Activated naive CD8-positive, alpha-beta T cell treated with anti-CD3 and anti-CD28 coated beads, Interleukin-2, amount 50 U/mL, for 24 hours (primary cell): ENCODE results near the gene CPTP.
A peak's percentile ranks its signal among the peaks of the same experiment; 100 is the strongest.

Experiments
- ATAC-seq: fragments of 150-1000 bp; cut with Tn5 transposase; one replicate; pipeline ENCODE4 v1.10.0; 2021
- DNase-seq: peaks from one replicate; pipeline ENCODE4 v3.0.0; 2021
- H3K27ac Mint-ChIP-seq: one replicate; pipeline ENCODE4 v1.8.0; 2021; ENCODE audit warnings: mild to moderate bottlenecking, mixed read lengths
- H3K27me3 Mint-ChIP-seq: one replicate; pipeline ENCODE4 v1.8.0; 2021; ENCODE audit warnings: mixed read lengths
- H3K36me3 Mint-ChIP-seq: one replicate; pipeline ENCODE4 v1.8.0; 2021; ENCODE audit warnings: low read depth, mixed read lengths
- H3K4me1 Mint-ChIP-seq: one replicate; pipeline ENCODE4 v1.8.0; 2021; ENCODE audit warnings: mixed read lengths
- H3K4me3 Mint-ChIP-seq: one replicate; pipeline ENCODE4 v1.8.0; 2021; ENCODE audit warnings: mild to moderate bottlenecking, moderate library complexity, mixed read lengths
- H3K9me3 Mint-ChIP-seq: one replicate; pipeline ENCODE4 v1.8.0; 2021; ENCODE audit warnings: mixed read lengths

The CPTP gene

GRCh38 chr1:1317420-1317819 lies 7.2 kb upstream of the CPTP start:
- ATAC-seq (no peak), DNase-seq (no peak)
- H3K9me3 Mint-ChIP-seq = no peaks in the 10 kb centered on the region
- no peaks in the 10 kb centered on the region for H3K27me3 Mint-ChIP-seq
- H3K4me1 Mint-ChIP-seq = peaks cover 5% of the 10 kb centered on the region
- H3K4me3 Mint-ChIP-seq = no peak overlapping the region
- H3K27ac Mint-ChIP-seq = peak overlapping the region; percentile 5
- H3K36me3 Mint-ChIP-seq = peaks cover 20% of the 10 kb centered on the region

GRCh38 chr1:1318131-1318652 lies 6.4 kb upstream of the CPTP start:
- Mint-ChIP-seq H3K4me1 (peaks cover 10% of the 10 kb centered on the region), H3K9me3 (no peaks in the 10 kb centered on the region), H3K27ac (no peak overlapping the region), H3K27me3 (no peaks in the 10 kb centered on the region), H3K36me3 (peaks cover 20% of the 10 kb centered on the region), H3K4me3 (no peak overlapping the region)
- DNase-seq (no peak), ATAC-seq (no peak)

GRCh38 chr1:1318777-1319645 lies 5.6 kb upstream of the CPTP start:
- peaks cover 20% of the 10 kb centered on the region for H3K36me3 Mint-ChIP-seq
- no peak for ATAC-seq
- no peak overlapping the region for H3K4me3 Mint-ChIP-seq
- H3K27ac Mint-ChIP-seq = no peak overlapping the region
- peaks cover 14% of the 10 kb centered on the region for H3K4me1 Mint-ChIP-seq
- no peaks in the 10 kb centered on the region for H3K27me3 Mint-ChIP-seq
- no peak for DNase-seq
- no peaks in the 10 kb centered on the region for H3K9me3 Mint-ChIP-seq

GRCh38 chr1:1319646-1319941 lies 5.0 kb upstream of the CPTP start:
- Mint-ChIP-seq H3K27ac (no peak overlapping the region), H3K27me3 (no peaks in the 10 kb centered on the region), H3K36me3 (peaks cover 20% of the 10 kb centered on the region), H3K4me3 (no peak overlapping the region), H3K9me3 (no peaks in the 10 kb centered on the region), H3K4me1 (peaks cover 16% of the 10 kb centered on the region)
- no peak for ATAC-seq
- no peak for DNase-seq

- no peaks in the 10 kb centered on the region for H3K9me3 Mint-ChIP-seq
- H3K27ac Mint-ChIP-seq = no peak overlapping the region
- no peak for DNase-seq
- peaks cover 20% of the 10 kb centered on the region for H3K4me1 Mint-ChIP-seq
- H3K27me3 Mint-ChIP-seq = no peaks in the 10 kb centered on the region
- H3K4me3 Mint-ChIP-seq = no peak overlapping the region
- no peak for ATAC-seq
- peaks cover 17% of the 10 kb centered on the region for H3K36me3 Mint-ChIP-seq
Measured at GRCh38 chr1:1320666-1321448, 3.7 kb upstream of the CPTP start.

GRCh38 chr1:1321477-1321876 lies 3.1 kb upstream of the CPTP start:
- H3K9me3 Mint-ChIP-seq = no peaks in the 10 kb centered on the region
- H3K27ac Mint-ChIP-seq = no peak overlapping the region
- H3K27me3 Mint-ChIP-seq = no peaks in the 10 kb centered on the region
- no peak for DNase-seq
- peaks cover 24% of the 10 kb centered on the region for H3K4me1 Mint-ChIP-seq
- ATAC-seq = no peak
- H3K4me3 Mint-ChIP-seq = no peak overlapping the region
- H3K36me3 Mint-ChIP-seq = peaks cover 12% of the 10 kb centered on the region

- Mint-ChIP-seq H3K4me1 (peaks cover 24% of the 10 kb centered on the region), H3K27me3 (no peaks in the 10 kb centered on the region), H3K36me3 (peaks cover 10% of the 10 kb centered on the region), H3K27ac (peak overlapping the region; percentile 59), H3K4me3 (peak overlapping the region; percentile 69), H3K9me3 (no peaks in the 10 kb centered on the region)
- ATAC-seq (no peak), DNase-seq (no peak)
Measured at GRCh38 chr1:1322418-1322817, 2.2 kb upstream of the CPTP start.

GRCh38 chr1:1322952-1323351 lies 1.6 kb upstream of the CPTP start:
- ATAC-seq = no peak
- H3K27me3 Mint-ChIP-seq = no peaks in the 10 kb centered on the region
- H3K4me1 Mint-ChIP-seq = peaks cover 24% of the 10 kb centered on the region
- H3K27ac Mint-ChIP-seq = peak overlapping the region; percentile 90
- peak overlapping the region; percentile 92 for H3K4me3 Mint-ChIP-seq
- H3K9me3 Mint-ChIP-seq = no peaks in the 10 kb centered on the region
- DNase-seq = no peak
- H3K36me3 Mint-ChIP-seq = peaks cover 8% of the 10 kb centered on the region

GRCh38 chr1:1324084-1324523 lies 498 bp upstream of the CPTP start:
- Mint-ChIP-seq H3K4me1 (peaks cover 24% of the 10 kb centered on the region), H3K27ac (peak overlapping the region; percentile 83)
- ATAC-seq = peak; percentile 7

GRCh38 chr1:1325288-1326074 lies 879 bp downstream of the CPTP start:
- DNase-seq (no peak), ATAC-seq (no peak)

More at GRCh38 chr1:1324084-1324523, 498 bp upstream of the CPTP start:
- H3K4me3 Mint-ChIP-seq = peak overlapping the region; percentile 82
- no peaks in the 10 kb centered on the region for H3K9me3 Mint-ChIP-seq
- no peaks in the 10 kb centered on the region for H3K27me3 Mint-ChIP-seq
- H3K36me3 Mint-ChIP-seq = peaks cover 7% of the 10 kb centered on the region
- no peak for DNase-seq

GRCh38 chr1:1326075-1326605 lies 1.5 kb downstream of the CPTP start:
- Mint-ChIP-seq H3K9me3 (no peaks in the 10 kb centered on the region), H3K4me3 (peak overlapping the region; percentile 43), H3K4me1 (peaks cover 24% of the 10 kb centered on the region), H3K27ac (no peak overlapping the region), H3K36me3 (peaks cover 3% of the 10 kb centered on the region), H3K27me3 (no peaks in the 10 kb centered on the region)
- no peak for DNase-seq
- no peak for ATAC-seq

More at GRCh38 chr1:1325288-1326074, 879 bp downstream of the CPTP start:
- Mint-ChIP-seq H3K36me3 (peaks cover 3% of the 10 kb centered on the region), H3K27me3 (no peaks in the 10 kb centered on the region), H3K9me3 (no peaks in the 10 kb centered on the region), H3K4me3 (peak overlapping the region; percentile 82), H3K4me1 (peaks cover 24% of the 10 kb centered on the region), H3K27ac (peak overlapping the region; percentile 49)

GRCh38 chr1:1327291-1327690 lies 2.7 kb downstream of the CPTP start:
- H3K27me3 Mint-ChIP-seq = no peaks in the 10 kb centered on the region
- no peak overlapping the region for H3K27ac Mint-ChIP-seq
- H3K4me1 Mint-ChIP-seq = peaks cover 20% of the 10 kb centered on the region
- H3K4me3 Mint-ChIP-seq = no peak overlapping the region
- DNase-seq (no peak), ATAC-seq (no peak)
- H3K9me3 Mint-ChIP-seq = no peaks in the 10 kb centered on the region
- H3K36me3 Mint-ChIP-seq = peaks cover 3% of the 10 kb centered on the region

GRCh38 chr1:1328254-1328653 lies 3.7 kb downstream of the CPTP start:
- H3K27ac Mint-ChIP-seq = no peak overlapping the region
- peaks cover 3% of the 10 kb centered on the region for H3K36me3 Mint-ChIP-seq
- H3K4me1 Mint-ChIP-seq = peaks cover 14% of the 10 kb centered on the region
- no peaks in the 10 kb centered on the region for H3K27me3 Mint-ChIP-seq
- ATAC-seq (no peak), DNase-seq (no peak)
- H3K9me3 Mint-ChIP-seq = no peaks in the 10 kb centered on the region
- H3K4me3 Mint-ChIP-seq = no peak overlapping the region
